GOT3 (cell line): Measurements from ENCODE around the gene MINAR1.

Source experiments
- DNase-seq: peaks from one replicate; lab custom pipeline; 2025; ENCODE audit warnings: mixed read lengths; lab: John Stamatoyannopoulos, UW

MINAR1 gene

DNA sequence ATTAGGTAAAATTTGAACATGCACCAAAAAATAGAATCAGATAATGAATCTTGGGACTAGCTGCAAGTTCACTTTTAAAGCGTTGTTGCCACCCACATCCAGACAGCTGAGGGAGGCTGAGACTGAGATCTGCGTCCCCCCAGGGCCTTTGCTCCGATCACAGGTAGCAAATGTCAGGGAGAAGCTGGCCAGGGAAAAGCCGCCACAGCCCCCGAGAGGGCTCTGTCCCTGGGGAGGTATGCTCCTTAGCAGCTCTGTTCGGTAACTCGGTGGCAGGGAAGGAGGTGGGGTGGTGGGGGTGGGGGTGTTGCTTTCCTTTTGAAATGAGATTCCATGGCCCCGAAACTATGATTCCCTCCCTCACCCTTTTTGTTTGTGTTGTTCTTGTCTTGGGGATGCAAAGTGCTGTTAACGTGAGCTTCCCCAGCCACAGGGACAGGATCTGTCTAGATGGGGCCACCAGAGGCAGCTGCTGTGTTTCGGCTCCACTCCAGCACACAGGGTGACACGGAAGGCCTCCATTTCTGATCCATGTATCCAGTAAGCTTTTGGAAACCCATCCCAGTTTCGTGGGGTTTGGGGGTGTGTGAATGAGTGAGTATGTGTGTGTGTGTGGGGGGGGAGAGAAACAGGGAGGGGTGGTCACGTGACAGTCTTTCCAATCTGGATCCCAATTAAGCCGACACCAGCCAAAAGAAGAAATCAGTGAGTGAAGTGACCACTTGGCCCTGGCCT lies 1.1 kb upstream of the MINAR1 start:
- DNase-seq = no peak

DNA sequence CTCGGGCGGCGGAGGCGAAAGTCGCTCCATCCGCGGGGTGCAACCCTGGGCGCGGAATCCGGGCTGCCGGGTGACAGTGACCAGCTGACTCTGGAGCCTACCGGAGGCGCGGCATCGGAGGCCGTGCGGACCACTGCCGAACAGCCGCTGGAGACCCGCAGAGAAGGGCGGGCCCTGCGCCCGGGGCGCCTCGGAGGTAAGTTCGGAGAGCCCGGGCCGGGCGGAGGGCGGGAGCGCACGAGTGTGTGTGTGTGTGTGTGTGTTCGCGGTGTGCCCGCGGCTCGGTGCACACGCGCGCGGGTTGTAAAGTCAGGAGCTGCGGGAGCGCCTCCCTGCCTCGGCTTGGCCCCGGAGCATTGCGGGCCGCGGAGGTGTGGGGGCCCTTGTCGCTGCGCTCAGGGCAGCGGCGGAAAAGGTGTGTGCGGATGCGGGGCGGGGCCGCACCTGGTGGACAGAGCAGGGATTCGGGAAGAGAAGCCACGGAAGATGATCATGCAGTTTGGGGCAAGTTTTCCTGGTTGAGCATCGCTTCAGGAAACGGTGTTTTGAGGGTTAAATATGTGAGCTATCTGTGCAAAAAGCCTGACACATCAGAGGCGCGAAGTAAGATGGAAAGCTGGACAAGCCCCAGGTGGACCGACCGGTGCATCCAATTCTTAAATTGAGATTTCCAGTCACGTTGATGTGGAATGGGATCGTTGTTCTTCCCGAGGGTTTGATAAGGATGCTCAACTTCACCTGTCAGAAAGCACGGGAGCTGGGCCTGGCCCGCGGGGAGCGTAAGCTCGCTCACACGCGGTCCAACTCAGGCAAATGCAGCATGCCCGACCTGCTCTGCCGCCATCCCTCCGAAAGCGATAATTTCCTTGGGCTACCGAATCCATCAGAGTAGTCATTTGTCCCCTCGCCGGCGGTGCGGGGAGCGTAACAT lies 474 bp downstream of the MINAR1 start:
- no peak for DNase-seq

GRCh38 chr15:79433276-79433990 lies 1.3 kb downstream of the MINAR1 start:
- DNase-seq = no peak

- no peak for DNase-seq
Observed at GRCh38 chr15:79434361-79434760, 2.2 kb downstream of the MINAR1 start.

GRCh38 chr15:79436037-79436780 lies 4.1 kb downstream of the MINAR1 start:
- no peak for DNase-seq

DNA sequence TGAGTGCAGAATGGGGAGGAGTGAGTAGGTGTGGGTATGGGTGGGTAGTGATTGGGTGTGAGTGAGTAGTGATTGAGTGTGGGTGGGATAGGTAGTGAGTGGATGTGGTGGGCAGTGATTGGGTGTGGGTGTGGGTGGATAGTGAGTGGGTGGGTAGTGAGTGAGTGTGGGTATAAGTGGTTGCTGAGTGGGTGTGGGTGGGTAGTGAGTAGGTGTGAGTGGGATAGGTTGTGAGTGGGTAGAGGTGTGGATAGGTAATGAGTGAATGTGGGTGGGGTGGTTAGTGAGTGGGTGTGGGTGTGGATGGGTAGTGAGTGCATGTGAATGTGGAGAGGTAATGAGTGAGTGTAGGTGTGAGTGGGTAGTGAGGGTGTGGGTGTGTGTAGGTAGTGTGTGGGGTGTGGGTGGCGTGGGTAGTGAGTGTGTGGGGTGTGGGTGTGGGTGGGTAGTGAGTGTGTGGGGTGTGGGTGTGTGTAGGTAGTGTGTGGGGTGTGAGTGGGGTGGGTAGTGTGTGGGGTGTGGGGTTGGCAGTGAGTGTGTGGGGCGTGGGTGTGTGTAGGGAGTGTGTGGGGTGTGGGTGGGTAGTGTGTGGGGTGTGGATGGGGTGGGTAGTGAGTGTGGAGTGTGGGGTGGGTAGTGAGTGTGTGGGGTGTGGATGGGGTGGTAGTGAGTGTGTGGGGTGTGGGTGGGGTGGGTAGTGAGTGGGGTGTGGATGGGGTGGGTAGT lies 5.3 kb downstream of the MINAR1 start:
- DNase-seq = no peak

GRCh38 chr15:79439236-79439635 lies 7.1 kb downstream of the MINAR1 start:
- DNase-seq = no peak

DNA sequence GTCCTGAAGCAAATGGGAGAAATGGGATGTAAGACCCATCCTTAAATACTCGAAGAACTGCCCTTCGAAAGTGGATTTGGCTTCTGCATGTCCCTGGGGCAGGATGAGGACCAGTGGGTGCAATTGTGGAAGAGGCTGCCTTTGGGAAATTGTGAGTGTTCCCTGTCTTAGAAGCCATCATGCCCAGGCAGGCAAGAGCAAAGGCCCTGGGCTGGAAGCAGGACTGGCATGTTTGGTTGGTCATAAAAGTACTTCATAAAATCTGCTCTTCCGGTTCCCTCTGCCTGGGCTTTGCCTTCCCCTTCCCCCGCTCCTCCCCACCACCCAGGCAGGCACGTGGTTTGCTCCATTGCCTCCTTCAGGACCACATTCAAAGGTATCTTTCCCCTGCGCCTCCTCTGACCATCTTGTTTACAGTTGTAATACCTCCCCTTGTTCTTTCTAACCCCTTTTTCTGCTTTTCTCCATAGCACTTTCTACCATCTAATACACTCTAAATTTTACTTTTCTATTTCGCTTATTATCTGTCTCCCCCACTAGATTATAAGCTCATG lies 8.3 kb downstream of the MINAR1 start:
- no peak for DNase-seq

GRCh38 chr15:79442911-79443310 lies 10.8 kb downstream of the MINAR1 start:
- no peak for DNase-seq

DNA sequence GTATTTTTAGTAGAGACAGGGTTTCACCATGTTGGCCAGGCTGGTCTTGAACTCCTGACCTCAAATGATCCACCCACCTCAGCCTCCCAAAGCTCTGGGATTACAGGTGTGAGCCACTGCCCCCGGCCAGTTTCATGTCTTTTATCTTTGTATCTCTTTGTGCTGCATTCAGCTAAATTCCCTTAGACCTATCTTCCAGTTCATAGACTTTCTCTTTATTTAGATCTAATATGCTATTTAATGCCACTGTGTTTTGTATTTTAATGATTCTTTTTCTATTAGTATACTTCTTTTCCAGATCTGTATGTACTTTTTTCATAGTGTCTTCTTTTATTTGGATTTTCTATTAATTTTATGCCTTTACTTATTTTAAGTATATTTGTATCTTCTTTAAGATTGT lies 14.9 kb downstream of the MINAR1 start:
- no peak for DNase-seq

GRCh38 chr15:79450648-79451047 lies 18.5 kb downstream of the MINAR1 start:
- no peak for DNase-seq

GRCh38 chr15:79451361-79451999 lies 19.3 kb downstream of the MINAR1 start:
- no peak for DNase-seq

GRCh38 chr15:79452244-79453051 lies 20.3 kb downstream of the MINAR1 start:
- no peak for DNase-seq

GRCh38 chr15:79453446-79453845 lies 21.3 kb downstream of the MINAR1 start:
- DNase-seq = no peak

DNA sequence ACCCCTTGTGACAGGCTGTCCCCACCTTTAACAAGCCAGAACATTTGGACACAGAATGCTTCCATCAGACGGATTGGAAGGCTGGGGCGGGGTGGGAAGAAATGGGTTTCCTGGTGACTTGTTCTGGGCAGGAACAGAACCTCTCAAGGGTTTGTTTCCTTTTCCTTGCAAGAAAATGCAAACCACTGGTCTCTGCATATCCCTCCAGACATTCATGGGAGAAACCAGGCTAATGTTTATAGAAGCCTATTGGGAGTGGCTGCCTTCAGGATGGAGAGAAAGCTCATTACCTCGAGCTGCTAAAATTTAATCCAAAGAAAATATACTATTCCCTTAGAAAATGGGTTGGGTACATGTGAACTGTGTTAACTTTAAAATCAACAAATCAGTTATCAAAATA lies 21.9 kb downstream of the MINAR1 start:
- no peak for DNase-seq

- no peak for DNase-seq
Observed at GRCh38 chr15:79455361-79455760, 23.2 kb downstream of the MINAR1 start.

DNA sequence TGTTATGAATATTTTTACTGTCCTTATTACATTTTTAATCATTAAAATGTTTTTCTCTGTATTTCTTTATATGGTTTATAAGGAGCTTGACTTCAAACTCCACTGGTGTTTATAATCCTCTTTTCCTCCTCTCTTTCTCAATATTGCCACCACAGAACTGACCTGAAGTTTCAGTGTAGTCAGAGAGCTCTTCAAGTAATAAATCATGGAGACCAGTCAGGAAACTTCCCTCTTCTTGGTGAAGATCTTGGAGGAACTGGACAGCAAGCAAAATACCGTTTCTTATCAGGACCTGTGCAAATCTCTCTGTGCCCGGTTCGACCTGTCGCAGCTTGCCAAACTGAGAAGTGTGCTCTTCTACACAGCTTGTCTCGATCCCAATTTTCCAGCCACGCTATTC lies 23.8 kb downstream of the MINAR1 start:
- DNase-seq = no peak

- no peak for DNase-seq
Observed at GRCh38 chr15:79458491-79458890, 26.4 kb downstream of the MINAR1 start.

- DNase-seq = no peak
Observed at GRCh38 chr15:79459666-79460065, 27.5 kb downstream of the MINAR1 start.
